Brain microvascular endothelial cell (primary cell): ENCODE results near the gene CDKN1A.

Experiments used
- DNase-seq: peaks from one replicate; pipeline ENCODE4 v3.0.0-alpha.2; 2020
- H3K27ac ChIP-seq: fragments of 250-450 bp; sonication (Bioruptor Pico); 2 replicates; pipeline ENCODE4 v1.5.1; 2020; ENCODE audit warnings: mild to moderate bottlenecking, moderate library complexity
- H3K27me3 ChIP-seq: fragments of 250-450 bp; sonication (Bioruptor Pico); replicated peaks from 2 replicates; pipeline ENCODE4 v1.5.1; 2020; ENCODE audit warnings: mild to moderate bottlenecking
- H3K36me3 ChIP-seq: fragments of 250-450 bp; sonication (Bioruptor Pico); replicated peaks from 2 replicates; pipeline ENCODE4 v1.5.1; 2020; ENCODE audit warnings: mild to moderate bottlenecking
- H3K4me3 ChIP-seq: 2 replicates; pipeline ENCODE4 v1.5.1; 2011; ENCODE audit warnings: low read depth, mild to moderate bottlenecking, control low read depth, low read length, moderate library complexity
- in situ Hi-C: cut with HindIII; loops from 2 replicates; pipeline ENCODE4 v1.10.0; 2017; ENCODE audit warnings: low sequenced_read_pairs, low pct_ligation_motif_present
- TF ChIP-seq, protein P1 (sequence below): IDR thresholded peaks from 2 replicates; pipeline ENCODE4 v1.5.1; 2011; ENCODE audit warnings: low read depth, mild to moderate bottlenecking, moderate library complexity, low read length, control low read depth, inconsistent platforms; ENCODE audit errors: missing control alignments

Gene CDKN1A

DNA sequence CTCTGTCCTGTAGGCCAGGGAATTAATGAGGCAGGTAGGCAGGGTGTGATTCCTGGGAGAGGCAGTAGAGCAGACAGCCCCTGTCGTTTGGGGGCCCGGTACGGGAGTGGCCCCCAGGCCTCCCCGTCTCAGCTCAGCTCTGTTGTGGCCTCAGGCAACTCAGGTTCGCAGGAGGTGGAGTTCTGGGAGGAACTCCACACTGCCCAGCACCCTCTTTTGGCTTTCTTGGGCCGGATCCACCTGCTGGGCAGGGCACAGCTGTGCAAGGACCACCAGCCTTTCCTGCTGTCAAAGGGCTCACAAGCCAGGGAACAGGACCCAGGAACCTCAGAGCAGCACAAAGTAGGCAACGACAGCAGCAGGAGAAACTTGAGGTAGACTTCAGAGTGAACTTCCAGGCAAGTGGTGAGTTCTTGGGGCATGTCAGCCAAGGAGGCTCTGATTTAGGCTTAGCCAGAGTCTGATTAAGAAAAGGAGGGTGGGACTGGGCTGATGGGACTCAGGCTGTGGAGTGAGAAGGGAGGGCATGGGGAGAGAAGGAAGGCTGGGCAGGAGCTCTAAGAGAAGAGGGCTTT, 56.1 kb downstream of the CDKN1A start:
- Histone ChIP-seq H3K36me3 (no peaks in the 10 kb centered on the region), H3K27ac (no peak overlapping the region), H3K4me3 (no peak overlapping the region), H3K27me3 (no peaks in the 10 kb centered on the region)
- TF ChIP-seq, protein P1, sequence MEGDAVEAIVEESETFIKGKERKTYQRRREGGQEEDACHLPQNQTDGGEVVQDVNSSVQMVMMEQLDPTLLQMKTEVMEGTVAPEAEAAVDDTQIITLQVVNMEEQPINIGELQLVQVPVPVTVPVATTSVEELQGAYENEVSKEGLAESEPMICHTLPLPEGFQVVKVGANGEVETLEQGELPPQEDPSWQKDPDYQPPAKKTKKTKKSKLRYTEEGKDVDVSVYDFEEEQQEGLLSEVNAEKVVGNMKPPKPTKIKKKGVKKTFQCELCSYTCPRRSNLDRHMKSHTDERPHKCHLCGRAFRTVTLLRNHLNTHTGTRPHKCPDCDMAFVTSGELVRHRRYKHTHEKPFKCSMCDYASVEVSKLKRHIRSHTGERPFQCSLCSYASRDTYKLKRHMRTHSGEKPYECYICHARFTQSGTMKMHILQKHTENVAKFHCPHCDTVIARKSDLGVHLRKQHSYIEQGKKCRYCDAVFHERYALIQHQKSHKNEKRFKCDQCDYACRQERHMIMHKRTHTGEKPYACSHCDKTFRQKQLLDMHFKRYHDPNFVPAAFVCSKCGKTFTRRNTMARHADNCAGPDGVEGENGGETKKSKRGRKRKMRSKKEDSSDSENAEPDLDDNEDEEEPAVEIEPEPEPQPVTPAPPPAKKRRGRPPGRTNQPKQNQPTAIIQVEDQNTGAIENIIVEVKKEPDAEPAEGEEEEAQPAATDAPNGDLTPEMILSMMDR: no peak
- in situ Hi-C loops: no loop called here
- DNase-seq: no peak

DNA sequence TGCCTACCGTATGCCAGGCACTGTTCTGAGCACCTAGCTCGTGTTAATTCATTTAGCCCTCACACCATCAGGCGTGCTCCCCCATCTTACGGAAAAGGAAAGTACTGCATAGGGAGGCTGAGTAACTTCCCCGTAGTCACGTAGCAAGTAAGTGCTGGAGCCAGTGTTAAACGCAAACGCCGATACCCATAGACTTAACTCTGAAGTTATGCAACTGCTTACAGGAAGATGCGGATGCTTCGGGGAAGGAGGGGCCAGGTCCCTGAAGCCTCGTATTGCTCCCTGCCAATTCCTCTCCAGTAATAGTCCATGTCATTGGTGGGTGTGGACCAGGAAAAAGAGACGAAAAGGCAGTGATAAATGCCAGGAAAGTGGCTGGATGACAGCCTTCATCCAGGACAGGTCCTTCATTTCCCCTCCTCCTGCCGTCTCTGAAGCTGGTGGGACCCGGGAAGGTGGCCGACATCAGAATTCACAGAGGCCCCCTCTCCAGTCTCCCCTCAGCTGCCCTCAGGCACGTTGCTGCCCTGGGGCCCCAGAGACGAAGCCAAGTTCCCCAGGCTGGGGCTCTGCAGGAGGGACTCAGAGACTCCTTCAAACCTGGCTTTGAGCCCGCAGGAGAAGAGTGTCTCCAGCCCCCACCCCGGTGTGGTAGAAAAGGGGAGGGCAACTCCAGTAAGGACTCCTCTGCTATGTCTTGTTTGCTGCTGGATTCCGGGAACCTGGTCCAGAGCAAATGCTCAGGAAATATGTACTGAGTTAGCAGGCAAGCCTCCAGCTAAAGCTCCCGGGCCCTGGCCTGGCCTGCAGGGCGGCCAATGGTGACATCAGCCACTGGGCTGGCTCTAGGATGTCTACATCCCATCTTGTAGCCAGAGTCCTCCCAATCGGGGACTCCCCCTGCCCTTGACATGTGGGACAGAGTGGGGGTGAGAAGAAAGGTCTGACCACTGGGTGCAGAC, 56.9 kb downstream of the CDKN1A start:
- DNase-seq: peak; percentile 53
- Histone ChIP-seq H3K27ac (no peak overlapping the region), H3K36me3 (no peaks in the 10 kb centered on the region), H3K4me3 (peak overlapping the region; percentile 5), H3K27me3 (no peaks in the 10 kb centered on the region)
- TF ChIP-seq, protein P1: peak; percentile 19
- in situ Hi-C loops: no loop called here
